K562 (cell line): Measurements from ENCODE around the gene OOEP. TPM values are rescaled to one million over a fixed set of nuclear protein-coding genes. Genes with fewer than 3 reads are reported as not detected.

Source experiments
- ATAC-seq: fragments of 200-7000 bp; cut with Tn5 transposase; 3 replicates; pipeline ENCODE4 v1.9.1; 2020; ENCODE audit warnings: moderate library complexity
- Bru-seq: library from RNA; stranded (reverse); fragments of 400-500 nt; gene quantifications from one replicate; lab custom pipeline; 2021; lab: Mats Ljungman, UMichigan
- BruChase-seq, 2 experiments: library from RNA; stranded (reverse); fragments of 400-500 nt; gene quantifications; one replicate each; lab custom pipeline; 2021; lab: Mats Ljungman, UMichigan
- BruUV-seq: library from RNA; stranded (reverse); fragments of 400-500 nt; replicated peaks from 2 replicates; lab custom pipeline; 2021; lab: Mats Ljungman, UMichigan
- CTCF ChIA-PET: fragments of 300-600 bp; formaldehyde crosslinking; extraction: SDS; loops from one replicate; lab custom pipeline; 2021; ENCODE audit warnings: low intra/inter-chr PET ratio; lab: Yijun Ruan, JAX
- POLR2A ChIA-PET: fragments of 300-600, 350-650 bp; sonication (Branson Sonifier 250); formaldehyde crosslinking; extraction: SDS; loops from one replicate; lab custom pipeline; 2021; ENCODE audit warnings: antibody characterized with exemption, inconsistent platforms; lab: Yijun Ruan, JAX
- DNase-seq, 4 experiments: peaks; one replicate each; pipeline versions ENCODE4 v3.0.0 to v3.0.0-alpha.2; 2011 to 2018; ENCODE audit warnings: low spot score in 3 of 4, mixed read lengths in 3 of 4; ENCODE audit errors: extremely low read depth in 1 of 4
- FAIRE-seq: peaks from 2 replicates; lab custom pipeline; 2011; peaks lifted over from hg19 to GRCh38; lab: Jason Lieb, UNC
- H2AFZ ChIP-seq: 2 replicates; pipeline ENCODE4 v1.6.0; 2011; ENCODE audit warnings: low read depth, low read length, control low read depth, inconsistent platforms
- H3K27ac ChIP-seq: fragments of 200-600 bp; 3 replicates; pipeline ENCODE4 v1.8.0; 2011; ENCODE audit warnings: low read depth, mild to moderate bottlenecking, control low read depth, inconsistent platforms, low read length, moderate library complexity, mixed read lengths; ENCODE audit errors: extremely low read depth
- H3K27me3 ChIP-seq, 2 experiments: fragments of 300-600 bp in 1 of 2; 2 replicates in 1 of 2; 3 replicates in 1 of 2; pipeline versions ENCODE4 v1.6.0 to v1.8.0; 2011; ENCODE audit warnings: inconsistent platforms in 2 of 2, low read length in 2 of 2, mild to moderate bottlenecking in 1 of 2, mixed read lengths in 1 of 2, moderate library complexity in 1 of 2; ENCODE audit not compliant: control insufficient read depth in 2 of 2, insufficient read depth in 2 of 2
- H3K36me3 ChIP-seq: fragments of 300-600 bp; 3 replicates; pipeline ENCODE4 v1.8.0; 2011; ENCODE audit warnings: mild to moderate bottlenecking, low read length, inconsistent platforms; ENCODE audit not compliant: control insufficient read depth, insufficient read depth
- H3K4me1 ChIP-seq, 2 experiments: fragments of 200-600 bp in 1 of 2; replicated peaks in 1 of 2; 2 replicates in 1 of 2; 3 replicates in 1 of 2; pipeline versions ENCODE4 v1.5.1 to v1.8.0; 2011; ENCODE audit warnings: inconsistent platforms in 2 of 2, low read length in 2 of 2, mild to moderate bottlenecking in 1 of 2, mixed read lengths in 1 of 2, moderate library complexity in 1 of 2; ENCODE audit not compliant: control insufficient read depth in 2 of 2, insufficient read depth in 2 of 2
- H3K4me2 ChIP-seq: 2 replicates; pipeline ENCODE4 v1.6.1; 2011; ENCODE audit warnings: low read length, control low read depth, inconsistent platforms, mixed read lengths; ENCODE audit not compliant: insufficient read depth
- H3K4me3 ChIP-seq: fragments of 200-600 bp; sonication (generic), shearing (Covaris generic); 2 replicates; pipeline ENCODE4 v1.5.1; 2016; ENCODE audit warnings: control low read depth, inconsistent platforms
- H3K79me2 ChIP-seq: fragments of 200-600 bp; 3 replicates; pipeline ENCODE4 v1.8.0; 2011; ENCODE audit warnings: low read length, inconsistent platforms; ENCODE audit not compliant: control insufficient read depth, insufficient read depth
- H3K9ac ChIP-seq, 2 experiments: 2 replicates each; pipeline versions ENCODE4 v1.6.0 to v1.6.1; 2011; ENCODE audit warnings: low read depth in 2 of 2, low read length in 2 of 2, control low read depth in 1 of 2, inconsistent platforms in 1 of 2, mild to moderate bottlenecking in 1 of 2, mixed read lengths in 1 of 2; ENCODE audit not compliant: insufficient read depth in 1 of 2
- H3K9me1 ChIP-seq: one replicate; pipeline ENCODE4 v1.6.0; 2011; ENCODE audit warnings: inconsistent platforms, mild to moderate bottlenecking, low read length, moderate library complexity; ENCODE audit not compliant: control insufficient read depth, insufficient read depth
- H3K9me3 ChIP-seq: replicated peaks from 2 replicates; pipeline ENCODE4 v1.5.1; 2011; ENCODE audit warnings: low read depth, low read length, inconsistent platforms; ENCODE audit not compliant: control insufficient read depth, insufficient read depth
- H4K20me1 ChIP-seq: replicated peaks from 2 replicates; pipeline ENCODE4 v1.6.1; 2011; ENCODE audit warnings: low read length, inconsistent platforms, mixed read lengths; ENCODE audit not compliant: control insufficient read depth, insufficient read depth
- HNRNPH1 ChIP-seq: fragments of 200-400 bp; formaldehyde crosslinking; optimal IDR thresholded peaks from 2 replicates; pipeline ENCODE3; 2017; ENCODE audit warnings: low read depth, mild to moderate bottlenecking, low read length, moderate library complexity
- WGBS: fragments of 100-300 bp; shearing (Covaris generic); methylation state at CpG from one replicate; pipeline ENCODE4 v1.1.6; 2016; ENCODE audit warnings: low coverage, mixed read lengths; ENCODE audit not compliant: insufficient coverage; ENCODE audit errors: missing lambda C conversion rate; 5-methylcytosine and 5-hydroxymethylcytosine counted together
- in situ Hi-C: fragments of 300-500 bp; cut with MboI; formaldehyde crosslinking; loops from 4 replicates; pipeline ENCODE4 v1.15.0; 2018; ENCODE audit warnings: inconsistent platforms, mixed read lengths
- intact Hi-C: fragments of 100-400 bp; cut with micrococcal nuclease; formaldehyde crosslinking; loops from 2 replicates; pipeline ENCODE4 v1.14.2; 2022
- long read RNA-seq, 3 experiments: library from polyadenylated mRNA in 2 of 3; library from RNA in 1 of 3; unstranded in 2 of 3; stranded (forward) in 1 of 3; transcript quantifications; one replicate each; pipeline ENCODE4 v2.0.0, GENCODE V29; 2019 to 2022
- polyA minus RNA-seq, 3 experiments: library from RNA; depleted of rRNA, polyadenylated mRNA; stranded (reverse); fragments of >200 nt; gene quantifications; 2 replicates each; pipeline ENCODE4 v1.2.3, GENCODE V29; 2011
- polyA plus RNA-seq, 8 experiments: library from polyadenylated mRNA; depleted of rRNA in 4 of 8; stranded (reverse) in 5 of 8; unstranded in 3 of 8; fragments of >200 nt; fragmentation: Nextera tagmentation in 2 of 8; fragmentation: Illumina TruSeq in 1 of 8; extraction: Ambion mirVana in 2 of 8; extraction: Trizol in 1 of 8; gene quantifications; 2 replicates each; pipeline versions ENCODE4 v1.2.1 to v1.2.3, GENCODE V29; 2011 to 2014; ENCODE audit warnings: inconsistent platforms in 1 of 8, missing spikeins in 1 of 8
- total RNA-seq, 7 experiments: library from RNA; depleted of rRNA in 6 of 7; stranded (reverse); fragments of >200 nt in 6 of 7; fragmentation: Illumina TruSeq in 2 of 7; extraction: Trizol in 2 of 7; gene quantifications; 2 replicates each; pipeline versions ENCODE4 v1.2.1 to v1.2.3, GENCODE V29; 2011 to 2021; ENCODE audit warnings: low replicate concordance in 1 of 7
- TF ChIP-seq, protein P1 (sequence below): sonication (generic); formaldehyde crosslinking; IDR thresholded peaks from 2 replicates; pipeline ENCODE4 v1.8.1; 2023; ENCODE audit warnings: mild to moderate bottlenecking, missing genetic modification reagents

Gene OOEP
- total RNA-seq (2011; cell fraction: chromatin; rRNA removed; ENCODE audit: low replicate concordance): not detected in 2 replicates
- total RNA-seq (2011; cell fraction: nucleolus; rRNA removed): not detected in 2 replicates
- total RNA-seq (2011; cell fraction: nucleoplasm; rRNA removed): not detected in 2 replicates
- not detected in 2 replicates for total RNA-seq (2014; rRNA removed)
- total RNA-seq (2014; rRNA removed; fragmentation: Illumina TruSeq; extraction: Trizol): not detected in 2 replicates
- not detected in 2 replicates for total RNA-seq (2015; rRNA removed; fragmentation: Illumina TruSeq; extraction: Trizol)
- total RNA-seq (2021): not detected in 2 replicates
- not detected in 2 replicates for polyA plus RNA-seq (2011; rRNA removed)
- not detected in 2 replicates for polyA plus RNA-seq (2011; cell fraction: cytosol; rRNA removed)
- not detected in 2 replicates for polyA plus RNA-seq (2011; cell fraction: nucleus; rRNA removed)
- not detected in 2 replicates for polyA plus RNA-seq (2012)
- polyA plus RNA-seq (2014; fragmentation: Illumina TruSeq; extraction: Trizol): not detected in 2 replicates
- polyA plus RNA-seq (2014; fragmentation: Nextera tagmentation; extraction: Ambion mirVana): not detected
- polyA plus RNA-seq (2014; rRNA removed): not detected in 2 replicates
- polyA minus RNA-seq (2011; rRNA and poly(A)+ RNA removed): not detected in 2 replicates
- not detected in 2 replicates for polyA minus RNA-seq (2011; cell fraction: cytosol; rRNA and poly(A)+ RNA removed)
- polyA minus RNA-seq (2011; cell fraction: nucleus; rRNA and poly(A)+ RNA removed): not detected in 2 replicates
- Bru-seq, nascent RNA: percentile 33 among the genes with signal in this experiment
- BruChase-seq, experiment 1, labeled RNA remaining after a 2-hour chase: percentile 28 among the genes with signal in this experiment
- BruChase-seq, experiment 2, labeled RNA remaining after a 6-hour chase: percentile 31 among the genes with signal in this experiment
- long read RNA-seq, experiment 1, partial matches to known transcripts: 0 of 5 reads
- long read RNA-seq, experiment 1, other reads (novel, unspliced or antisense): 5 of 5 reads
- long read RNA-seq, experiment 2, partial matches to known transcripts: 0 of 729 reads
- long read RNA-seq, experiment 2, other reads (novel, unspliced or antisense): 729 of 729 reads
- long read RNA-seq, experiment 3, partial matches to known transcripts: 0 of 1 reads
- long read RNA-seq, experiment 3, other reads (novel, unspliced or antisense): 1 of 1 reads

- intact Hi-C loops: no loop called here
Observed at GRCh38 chr6:73369563-73369962, at the start of gene OOEP. Gene OOEP, minus strand, starts transcription at chr6:73369897. Its CDS starts 105 bp downstream, at chr6:73369792.

More at GRCh38 chr6:73369563-73369962, at the start of gene OOEP:
- Histone ChIP-seq H3K27ac (no peak within 1 kb of the TSS), H3K27me3 (peaks cover 0 to 11% of the 10 kb centered on the region in 2 experiments; a peak in 3 of 5 replicates), H3K36me3 (no peaks in the 10 kb centered on the region), H3K4me1 (peaks cover 4 to 8% of the 10 kb centered on the region in 2 experiments; a peak in 3 of 5 replicates), H3K4me2 (no peak within 1 kb of the TSS), H3K9me1 (no peaks in the 10 kb centered on the region), H3K79me2 (no peaks in the 10 kb centered on the region), H4K20me1 (no peaks in the 10 kb centered on the region), H3K4me3 (no peak within 1 kb of the TSS), H3K9ac (no peak within 1 kb of the TSS), H3K9me3 (no peaks in the 10 kb centered on the region), H2AFZ (no peak within 1 kb of the TSS)
- CTCF ChIA-PET: no interaction called here
- WGBS: 82% methylated on average over 28 of the region's 36 CpGs
- in situ Hi-C loops: no loop called here
- no TSS peak for BruUV-seq
- DNase-seq (no peak), FAIRE-seq (no peak), ATAC-seq (no peak)
- POLR2A ChIA-PET: interaction anchor here (0.7 to 0.9 kb wide), 2 partner anchors 20 to 107 kb away, joined by 3 to 4 read pairs; partner anchors contain the start of gene KHDC1
- TF ChIP-seq HNRNPH1: no peak
- TF ChIP-seq, protein P1, sequence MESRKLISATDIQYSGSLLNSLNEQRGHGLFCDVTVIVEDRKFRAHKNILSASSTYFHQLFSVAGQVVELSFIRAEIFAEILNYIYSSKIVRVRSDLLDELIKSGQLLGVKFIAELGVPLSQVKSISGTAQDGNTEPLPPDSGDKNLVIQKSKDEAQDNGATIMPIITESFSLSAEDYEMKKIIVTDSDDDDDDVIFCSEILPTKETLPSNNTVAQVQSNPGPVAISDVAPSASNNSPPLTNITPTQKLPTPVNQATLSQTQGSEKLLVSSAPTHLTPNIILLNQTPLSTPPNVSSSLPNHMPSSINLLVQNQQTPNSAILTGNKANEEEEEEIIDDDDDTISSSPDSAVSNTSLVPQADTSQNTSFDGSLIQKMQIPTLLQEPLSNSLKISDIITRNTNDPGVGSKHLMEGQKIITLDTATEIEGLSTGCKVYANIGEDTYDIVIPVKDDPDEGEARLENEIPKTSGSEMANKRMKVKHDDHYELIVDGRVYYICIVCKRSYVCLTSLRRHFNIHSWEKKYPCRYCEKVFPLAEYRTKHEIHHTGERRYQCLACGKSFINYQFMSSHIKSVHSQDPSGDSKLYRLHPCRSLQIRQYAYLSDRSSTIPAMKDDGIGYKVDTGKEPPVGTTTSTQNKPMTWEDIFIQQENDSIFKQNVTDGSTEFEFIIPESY (CRISPR knock-in tag): peak; percentile 71
